Stimulated activated CD8-positive, alpha-beta memory T cell treated with anti-CD3 and anti-CD28 coated beads, Interleukin-2, amount 100 ng/mL, for 48 hours (primary cell): ENCODE measurements around the gene PIP.
"Not testable (repeated sequence)": the region's sequence is repeated elsewhere in the genome, so short reads cannot be mapped to it uniquely, and the experiment has no call there.

ENCODE experiments used
- DNase-seq, 2 donors: peaks; one replicate each; pipeline ENCODE4 v3.0.0-alpha.2; 2020; ENCODE audit warnings: low read depth in 2 of 2

PIP gene

DNA sequence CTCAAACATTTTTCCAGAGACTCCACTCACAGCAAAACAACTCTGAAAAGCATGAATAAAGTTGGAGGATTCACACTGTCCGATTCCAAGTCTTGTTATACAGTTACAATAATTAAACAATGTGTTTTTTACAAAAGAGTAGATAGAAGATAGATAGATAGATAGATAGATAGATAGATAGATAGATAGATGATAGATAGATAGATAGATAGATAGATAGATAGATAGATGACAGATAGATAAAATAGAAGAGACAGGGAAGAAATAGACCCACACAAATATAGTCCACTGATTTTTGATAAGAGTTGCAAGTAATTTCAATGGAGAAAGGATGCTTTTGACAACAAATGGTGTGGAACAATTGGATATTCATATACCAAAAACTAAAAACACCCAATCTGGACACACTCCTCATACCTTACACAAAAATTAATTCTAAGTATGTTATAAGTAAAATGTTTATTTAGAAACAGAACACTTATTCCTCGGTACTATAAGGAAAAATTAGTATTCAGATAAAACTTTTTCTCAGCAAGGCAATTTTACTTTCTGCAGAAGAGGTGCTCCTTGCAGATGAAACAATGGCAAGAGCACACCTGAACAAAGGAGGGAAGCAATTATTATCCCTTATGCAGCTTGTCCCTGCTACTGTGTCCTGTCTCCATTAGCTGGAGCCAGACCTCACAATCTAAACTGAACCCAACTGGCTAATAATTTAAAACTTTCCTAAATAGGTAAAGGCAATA lies 45.7 kb downstream of the PIP start:
- DNase-seq, result no peak

DNA sequence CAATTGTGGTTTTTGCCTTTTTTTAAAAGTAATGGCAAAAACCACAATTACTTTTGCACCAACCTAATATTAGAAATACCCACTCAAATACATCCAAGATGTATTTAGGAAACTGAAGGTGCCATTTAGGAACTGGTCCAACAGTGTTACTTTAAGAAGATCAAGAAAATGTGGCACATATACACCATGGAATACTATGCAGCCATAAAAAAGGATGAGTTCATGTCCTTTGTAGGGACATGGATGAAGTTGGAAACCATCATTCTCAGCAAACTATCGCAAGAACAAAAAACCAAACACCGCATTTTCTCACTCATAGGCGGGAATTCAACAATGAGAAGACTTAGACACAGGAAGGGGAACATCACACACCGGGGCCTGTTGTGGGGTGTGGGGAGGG lies 48.9 kb downstream of the PIP start:
- DNase-seq, result not testable (repeated sequence)

DNA sequence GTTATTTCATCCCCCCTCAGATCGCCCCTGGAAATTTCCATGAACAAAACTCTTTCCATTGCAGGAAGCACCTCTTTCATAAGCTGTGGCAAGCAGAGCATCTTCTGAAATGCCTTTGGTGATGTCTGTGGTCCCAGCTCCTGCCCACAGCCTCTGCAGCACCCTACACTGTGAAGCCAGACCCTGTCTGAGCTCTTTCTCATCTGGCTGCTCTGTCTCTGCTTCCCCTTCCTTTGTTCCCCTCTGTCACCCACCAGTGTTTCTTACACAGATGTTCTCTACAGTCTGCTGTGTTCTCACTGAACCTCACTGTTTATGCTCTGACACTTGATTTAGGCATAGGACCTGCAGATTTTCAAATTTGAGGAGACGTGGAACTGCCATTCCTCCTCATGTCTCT lies 49.5 kb downstream of the PIP start:
- no peak for DNase-seq

DNA sequence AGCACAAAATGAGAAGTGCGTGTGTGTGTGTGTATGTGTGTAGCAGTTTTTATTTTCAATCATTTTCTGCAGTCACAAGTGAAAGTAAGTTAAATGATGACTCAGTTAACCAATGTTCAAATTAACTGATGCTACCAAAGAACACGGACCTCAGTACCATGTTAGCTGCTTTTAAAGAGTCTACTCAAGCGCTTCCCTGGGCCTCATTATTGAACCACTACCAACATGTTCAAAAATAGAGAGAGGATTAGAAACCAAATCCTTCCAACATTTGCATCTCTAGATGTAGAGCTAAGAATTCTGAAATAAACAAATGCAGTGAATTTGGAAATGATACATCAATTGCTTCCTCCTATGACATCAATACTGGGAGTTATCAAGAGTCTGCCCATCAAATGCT lies 51.1 kb downstream of the PIP start, which contains the start of gene TAS2R39:
TSS of gene TAS2R39 (plus strand) at position 396 of the 400 bp plus-strand sequence. CDS start at position 396, 0 bp downstream.
- no peak for DNase-seq

DNA sequence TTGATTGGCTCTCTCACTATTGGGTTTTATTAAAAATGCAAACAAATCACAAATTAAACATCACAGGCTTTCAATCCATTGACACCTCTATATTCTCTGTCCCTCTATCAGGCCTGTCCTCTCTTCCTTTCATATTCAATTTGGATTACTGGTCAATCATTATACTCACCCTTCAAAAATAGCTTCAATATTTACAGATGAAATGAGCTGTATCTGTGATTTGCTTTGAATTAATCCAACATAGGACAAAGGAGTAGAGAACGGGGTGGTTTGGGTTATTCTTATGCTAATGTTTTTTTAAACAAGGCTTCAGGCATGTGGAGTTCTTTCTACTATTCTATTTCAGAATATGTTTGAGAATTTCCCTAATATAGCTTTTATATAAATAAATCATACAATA lies 53.7 kb downstream of the PIP start:
- no peak for DNase-seq

DNA sequence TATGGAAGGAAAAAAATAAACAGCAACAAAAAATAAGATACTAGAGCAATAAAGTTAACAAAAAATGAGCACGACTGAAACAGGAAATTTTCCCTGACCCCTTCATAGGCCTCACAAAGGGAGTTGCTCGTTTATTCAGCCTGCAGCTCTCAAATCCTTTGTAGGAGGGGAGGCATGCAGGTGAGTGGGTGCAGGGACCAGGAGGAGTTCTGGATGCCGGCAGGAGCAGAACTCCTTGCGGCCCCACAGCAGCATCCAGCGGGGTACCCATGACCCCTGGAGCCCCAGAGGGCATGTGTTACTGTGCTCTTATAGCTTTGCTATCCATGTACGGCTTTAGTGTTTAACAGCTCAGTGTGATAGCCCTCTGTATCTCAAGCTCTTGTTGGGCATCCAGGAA lies 57.1 kb downstream of the PIP start:
- DNase-seq, result no peak
